GM12892 (cell line): ENCODE data around the gene BLVRB.

ENCODE experiments used
- POLR2A ChIP-seq: IDR thresholded peaks from 2 replicates; pipeline ENCODE4 v1.6.1; 2011; ENCODE audit warnings: low read depth, low read length, control low read depth
- POLR2AphosphoS5 ChIP-seq: IDR thresholded peaks from 2 replicates; pipeline ENCODE4 v1.6.1; 2011; ENCODE audit warnings: low read depth, low read length, control low read depth
- TAF1 ChIP-seq: IDR thresholded peaks from 2 replicates; pipeline ENCODE4 v1.6.1; 2011; ENCODE audit warnings: low read depth, mild to moderate bottlenecking, control low read depth, low read length, borderline replicate concordance

DNA sequence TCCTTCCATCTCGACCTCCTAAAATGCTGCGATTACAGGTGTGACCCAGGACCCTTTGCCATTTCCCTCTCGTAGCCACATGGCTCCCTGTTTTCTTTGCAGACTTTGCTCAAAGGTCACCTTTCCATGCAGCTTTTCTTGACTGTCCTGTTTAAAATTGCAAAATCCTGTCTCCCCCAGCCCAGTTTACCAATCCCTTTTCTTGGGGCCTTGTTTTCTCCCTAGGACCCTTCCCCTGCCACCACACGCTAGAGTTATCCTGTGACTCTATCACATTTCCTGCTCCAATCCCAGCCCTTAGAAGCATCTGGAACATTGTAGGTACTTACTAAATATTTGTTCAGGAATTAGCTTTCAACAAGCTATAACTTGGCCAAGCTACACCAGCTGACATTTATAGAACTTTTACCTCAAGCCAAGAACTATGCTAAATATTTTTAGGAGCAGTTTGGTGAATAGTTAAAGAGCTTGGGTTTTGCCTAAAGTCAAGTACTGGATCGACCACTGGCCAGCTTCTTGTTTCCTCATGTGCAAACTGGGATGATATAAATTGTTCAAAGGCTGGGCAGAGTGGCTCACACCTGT is 12.3 kb downstream of the BLVRB start:
- TF ChIP-seq POLR2A (no peak), TAF1 (no peak), POLR2AphosphoS5 (no peak)
